A549 (cell line): Measurements from ENCODE around the gene SIRPA.

ENCODE experiments used
- BCL3 ChIP-seq: fragments of >200 bp; sonication (Bioruptor Twin); formaldehyde crosslinking; IDR thresholded peaks from 3 replicates; pipeline ENCODE4 v1.6.1; 2016
- CTCF ChIP-seq: fragments of >200 bp; sonication (Bioruptor Twin); formaldehyde crosslinking; IDR thresholded peaks from 3 replicates; pipeline ENCODE4 v1.5.1; 2016
- ELK1 ChIP-seq: fragments of 150-350 bp; IDR thresholded peaks from 2 replicates; pipeline ENCODE4 v1.6.1; 2014; ENCODE audit warnings: low read depth, mild to moderate bottlenecking, low read length
- ESRRA ChIP-seq: fragments of 150-350 bp; IDR thresholded peaks from 2 replicates; pipeline ENCODE4 v1.6.1; 2014; ENCODE audit warnings: mild to moderate bottlenecking, low read length, borderline replicate concordance
- HEYL ChIP-seq: fragments of 250-450 bp; sonication (Bioruptor Pico); IDR thresholded peaks from 2 replicates; pipeline ENCODE4 v1.8.0; 2021; ENCODE audit warnings: mild to moderate bottlenecking, moderate library complexity
- KDM1A ChIP-seq: fragments of 200-600 bp; sonication (generic); IDR thresholded peaks from 2 replicates; pipeline ENCODE4 v1.6.1; 2016; ENCODE audit warnings: low read depth, mild to moderate bottlenecking
- MAFK ChIP-seq: fragments of 450-650 bp; IDR thresholded peaks from 2 replicates; pipeline ENCODE4 v1.6.1; 2014; ENCODE audit not compliant: partially characterized antibody
- POLR2A ChIP-seq: IDR thresholded peaks from 2 replicates; pipeline ENCODE4 v1.6.1; 2012; ENCODE audit warnings: mild to moderate bottlenecking, low read length
- RARB ChIP-seq: fragments of 250-450 bp; sonication (Bioruptor Pico); IDR thresholded peaks from 2 replicates; pipeline ENCODE4 v1.8.0; 2021; ENCODE audit warnings: mild to moderate bottlenecking, moderate library complexity
- REST ChIP-seq: fragments of 200-600 bp; sonication (generic); IDR thresholded peaks from 2 replicates; pipeline ENCODE4 v1.6.1; 2016; ENCODE audit warnings: antibody characterized with exemption, mild to moderate bottlenecking, moderate library complexity
- SREBF2 ChIP-seq: fragments of 450-650 bp; IDR thresholded peaks from 2 replicates; pipeline ENCODE4 v1.6.1; 2014; ENCODE audit warnings: mild to moderate bottlenecking, moderate library complexity

- TF ChIP-seq CTCF (no peak), ELK1 (no peak), POLR2A (no peak), BCL3 (no peak), HEYL (CRISPR knock-in tag) (no peak), REST (no peak), MAFK (no peak), KDM1A (no peak), SREBF2 (no peak), ESRRA (no peak), RARB (CRISPR knock-in tag) (no peak)
These were observed 48.9 kb upstream of the SIRPA start for GRCh38 chr20:1846341-1846740.
